Adipocyte (in vitro differentiated cells): ENCODE measurements around the gene TRIM42.
A peak's percentile ranks its signal among the peaks of the same experiment; 100 is the strongest.

Experiments used
- DNase-seq: peaks from one replicate; pipeline ENCODE4 v3.0.0-alpha.2; 2015; ENCODE audit warnings: low read depth
- H3K27me3 ChIP-seq: replicated peaks from 2 replicates; pipeline ENCODE4 v1.7.0; 2013; ENCODE audit warnings: mild to moderate bottlenecking, low read length, moderate library complexity; ENCODE audit not compliant: control insufficient read depth, insufficient read depth
- H3K36me3 ChIP-seq: 2 replicates; pipeline ENCODE4 v1.7.0; 2013; ENCODE audit warnings: low read length, mild to moderate bottlenecking, moderate library complexity; ENCODE audit not compliant: control insufficient read depth, insufficient read depth, severe bottlenecking
- H3K4me1 ChIP-seq: 2 replicates; pipeline ENCODE4 v1.7.0; 2013; ENCODE audit warnings: mild to moderate bottlenecking, low read length, moderate library complexity; ENCODE audit not compliant: control insufficient read depth, insufficient read depth
- H3K4me3 ChIP-seq: 2 replicates; pipeline ENCODE4 v1.7.0; 2013; ENCODE audit warnings: mild to moderate bottlenecking, low read length, moderate library complexity
- H3K9ac ChIP-seq: 2 replicates; pipeline ENCODE4 v1.7.0; 2013; ENCODE audit warnings: mild to moderate bottlenecking, low read length, moderate library complexity
- H3K9me3 ChIP-seq: 2 replicates; pipeline ENCODE4 v1.7.0; 2013; ENCODE audit warnings: mild to moderate bottlenecking, low read length, moderate library complexity; ENCODE audit not compliant: control insufficient read depth

The TRIM42 gene

GRCh38 chr3:140710711-140711389 is 33.0 kb downstream of the TRIM42 start:
- H3K4me3 ChIP-seq, result no peak overlapping the region
- no peaks in the 10 kb centered on the region for H3K36me3 ChIP-seq
- no peak overlapping the region for H3K9ac ChIP-seq
- H3K4me1 ChIP-seq, result peaks cover 54% of the 10 kb centered on the region
- peaks cover 4% of the 10 kb centered on the region for H3K9me3 ChIP-seq
- no peak for DNase-seq
- no peaks in the 10 kb centered on the region for H3K27me3 ChIP-seq

GRCh38 chr3:140711390-140712035 is 33.6 kb downstream of the TRIM42 start:
- peaks cover 3% of the 10 kb centered on the region for H3K9me3 ChIP-seq
- no peak overlapping the region for H3K4me3 ChIP-seq
- H3K4me1 ChIP-seq, result peaks cover 54% of the 10 kb centered on the region
- no peaks in the 10 kb centered on the region for H3K27me3 ChIP-seq
- H3K9ac ChIP-seq, result no peak overlapping the region
- no peak for DNase-seq
- no peaks in the 10 kb centered on the region for H3K36me3 ChIP-seq

- Histone ChIP-seq H3K36me3 (no peaks in the 10 kb centered on the region), H3K4me1 (peaks cover 55% of the 10 kb centered on the region), H3K9ac (no peak overlapping the region), H3K27me3 (no peaks in the 10 kb centered on the region), H3K9me3 (peaks cover 3% of the 10 kb centered on the region), H3K4me3 (no peak overlapping the region)
- DNase-seq, result no peak
Observed at GRCh38 chr3:140712301-140712700, 34.4 kb downstream of the TRIM42 start.

- Histone ChIP-seq H3K27me3 (no peaks in the 10 kb centered on the region), H3K36me3 (no peaks in the 10 kb centered on the region), H3K9ac (no peak overlapping the region), H3K4me3 (no peak overlapping the region), H3K4me1 (peaks cover 52% of the 10 kb centered on the region), H3K9me3 (peaks cover 3% of the 10 kb centered on the region)
- no peak for DNase-seq
Observed at GRCh38 chr3:140715035-140715434, 37.2 kb downstream of the TRIM42 start.

- DNase-seq, result no peak
- Histone ChIP-seq H3K27me3 (no peaks in the 10 kb centered on the region), H3K36me3 (no peaks in the 10 kb centered on the region), H3K4me1 (peaks cover 59% of the 10 kb centered on the region), H3K9ac (peak overlapping the region; percentile 55), H3K9me3 (no peaks in the 10 kb centered on the region), H3K4me3 (no peak overlapping the region)
Observed at GRCh38 chr3:140717921-140718320, 40.1 kb downstream of the TRIM42 start.

- peak overlapping the region; percentile 22 for H3K4me3 ChIP-seq
- H3K27me3 ChIP-seq, result no peaks in the 10 kb centered on the region
- no peaks in the 10 kb centered on the region for H3K9me3 ChIP-seq
- no peaks in the 10 kb centered on the region for H3K36me3 ChIP-seq
- peak overlapping the region; percentile 82 for H3K9ac ChIP-seq
- peaks cover 48% of the 10 kb centered on the region for H3K4me1 ChIP-seq
- peak; percentile 38 for DNase-seq
Observed at GRCh38 chr3:140719841-140720614, 42.2 kb downstream of the TRIM42 start.

GRCh38 chr3:140723576-140723975 is 45.7 kb downstream of the TRIM42 start:
- DNase-seq, result no peak
- Histone ChIP-seq H3K9me3 (no peaks in the 10 kb centered on the region), H3K27me3 (peaks cover 3% of the 10 kb centered on the region), H3K4me1 (peaks cover 28% of the 10 kb centered on the region), H3K36me3 (no peaks in the 10 kb centered on the region), H3K9ac (no peak overlapping the region), H3K4me3 (no peak overlapping the region)

- H3K36me3 ChIP-seq, result no peaks in the 10 kb centered on the region
- DNase-seq, result no peak
- peaks cover 13% of the 10 kb centered on the region for H3K4me1 ChIP-seq
- no peak overlapping the region for H3K4me3 ChIP-seq
- no peaks in the 10 kb centered on the region for H3K9me3 ChIP-seq
- H3K9ac ChIP-seq, result no peak overlapping the region
- peaks cover 3% of the 10 kb centered on the region for H3K27me3 ChIP-seq
Observed at GRCh38 chr3:140724856-140725812, 47.3 kb downstream of the TRIM42 start.

- H3K36me3 ChIP-seq, result no peaks in the 10 kb centered on the region
- H3K4me3 ChIP-seq, result no peak overlapping the region
- peaks cover 3% of the 10 kb centered on the region for H3K27me3 ChIP-seq
- DNase-seq, result no peak
- no peaks in the 10 kb centered on the region for H3K9me3 ChIP-seq
- peaks cover 5% of the 10 kb centered on the region for H3K4me1 ChIP-seq
- H3K9ac ChIP-seq, result no peak overlapping the region
Observed at GRCh38 chr3:140726066-140726465, 48.2 kb downstream of the TRIM42 start.

GRCh38 chr3:140727886-140728285 is 50.0 kb downstream of the TRIM42 start:
- Histone ChIP-seq H3K9me3 (no peaks in the 10 kb centered on the region), H3K4me3 (no peak overlapping the region), H3K4me1 (no peaks in the 10 kb centered on the region), H3K36me3 (no peaks in the 10 kb centered on the region), H3K27me3 (peaks cover 3% of the 10 kb centered on the region), H3K9ac (no peak overlapping the region)
- DNase-seq, result no peak
